Measurements from ENCODE around the gene ADGRD1. TPM values are rescaled to one million over a fixed set of nuclear protein-coding genes. Genes with fewer than 3 reads are reported as not detected.

ADGRD1 gene
- total RNA-seq, 1 experiment from 2014 or later, result 0.77 TPM

DNA sequence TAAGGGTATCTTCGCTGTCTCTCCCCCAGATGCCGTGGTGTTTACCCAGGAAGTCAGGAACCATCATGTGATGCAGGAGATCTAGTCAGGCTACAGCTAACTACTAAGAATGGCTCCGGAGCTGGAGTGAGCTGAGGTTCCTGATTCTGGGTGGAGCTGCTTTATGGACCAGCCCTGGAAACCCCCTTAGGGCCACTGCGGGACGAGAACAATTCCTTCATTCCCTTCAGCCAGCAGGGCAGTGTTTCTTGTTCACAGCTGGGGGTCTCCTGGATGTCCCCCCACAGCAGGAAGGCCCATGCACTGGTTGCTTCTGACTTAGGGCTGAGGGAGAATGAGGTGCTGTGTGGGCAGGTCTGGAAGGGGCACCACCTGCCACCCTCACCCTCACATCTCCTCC is 199.3 kb downstream of the ADGRD1 start:
- Mint-ChIP-seq H3K27ac (no peak overlapping the region), H3K9me3 (peaks cover 6% of the 10 kb centered on the region; the same call in 1 of the 2 replicates), H3K27me3 (ENCODE audit: low read depth) (0 out of 2 replicates have a peak, but pooled peaks cover 3% of the 10 kb centered on the region), H3K4me3 (no peak overlapping the region), H3K36me3 (no peaks in the 10 kb centered on the region), H3K4me1 (no peaks in the 10 kb centered on the region)
- POLR2A ChIA-PET, result interaction anchor here (0.6 kb wide), 1 partner anchor 471 kb away, joined by 6 read pairs; no protein-coding TSS in a partner anchor
- ATAC-seq (no peak), DNase-seq (ENCODE audit: low spot score) (no peak)
- CTCF ChIA-PET, result interaction anchor here (3.1 kb wide), 1 partner anchor 21 kb away, joined by 11 read pairs; no protein-coding TSS in a partner anchor
- TF ChIP-seq HMGA2 (CRISPR knock-in tag; IDR thresholded peaks at IDR 0.05) (no peak), NFE2L1 (CRISPR knock-in tag; IDR thresholded peaks at IDR 0.05) (no peak), TEAD1 (CRISPR knock-in tag; IDR thresholded peaks at IDR 0.05) (no peak), ZNF671 (CRISPR knock-in tag; IDR thresholded peaks at IDR 0.05) (no peak), ZBTB21 (CRISPR knock-in tag; IDR thresholded peaks at IDR 0.05; ENCODE audit: borderline replicate concordance) (no peak), SOX15 (CRISPR knock-in tag; IDR thresholded peaks at IDR 0.05) (no peak), ETV6 (CRISPR knock-in tag; IDR thresholded peaks at IDR 0.05) (no peak)
- TF ChIP-seq, protein P1, sequence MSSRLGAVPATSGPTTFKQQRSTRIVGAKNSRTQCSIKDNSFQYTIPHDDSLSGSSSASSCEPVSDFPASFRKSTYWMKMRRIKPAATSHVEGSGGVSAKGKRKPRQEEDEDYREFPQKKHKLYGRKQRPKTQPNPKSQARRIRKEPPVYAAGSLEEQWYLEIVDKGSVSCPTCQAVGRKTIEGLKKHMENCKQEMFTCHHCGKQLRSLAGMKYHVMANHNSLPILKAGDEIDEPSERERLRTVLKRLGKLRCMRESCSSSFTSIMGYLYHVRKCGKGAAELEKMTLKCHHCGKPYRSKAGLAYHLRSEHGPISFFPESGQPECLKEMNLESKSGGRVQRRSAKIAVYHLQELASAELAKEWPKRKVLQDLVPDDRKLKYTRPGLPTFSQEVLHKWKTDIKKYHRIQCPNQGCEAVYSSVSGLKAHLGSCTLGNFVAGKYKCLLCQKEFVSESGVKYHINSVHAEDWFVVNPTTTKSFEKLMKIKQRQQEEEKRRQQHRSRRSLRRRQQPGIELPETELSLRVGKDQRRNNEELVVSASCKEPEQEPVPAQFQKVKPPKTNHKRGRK (CRISPR knock-in tag; IDR thresholded peaks at IDR 0.05; ENCODE audit: borderline replicate concordance), result no peak
- TF ChIP-seq, protein P2, sequence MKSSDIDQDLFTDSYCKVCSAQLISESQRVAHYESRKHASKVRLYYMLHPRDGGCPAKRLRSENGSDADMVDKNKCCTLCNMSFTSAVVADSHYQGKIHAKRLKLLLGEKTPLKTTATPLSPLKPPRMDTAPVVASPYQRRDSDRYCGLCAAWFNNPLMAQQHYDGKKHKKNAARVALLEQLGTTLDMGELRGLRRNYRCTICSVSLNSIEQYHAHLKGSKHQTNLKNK (CRISPR knock-in tag; IDR thresholded peaks at IDR 0.05), result no peak
- TF ChIP-seq, protein P3, sequence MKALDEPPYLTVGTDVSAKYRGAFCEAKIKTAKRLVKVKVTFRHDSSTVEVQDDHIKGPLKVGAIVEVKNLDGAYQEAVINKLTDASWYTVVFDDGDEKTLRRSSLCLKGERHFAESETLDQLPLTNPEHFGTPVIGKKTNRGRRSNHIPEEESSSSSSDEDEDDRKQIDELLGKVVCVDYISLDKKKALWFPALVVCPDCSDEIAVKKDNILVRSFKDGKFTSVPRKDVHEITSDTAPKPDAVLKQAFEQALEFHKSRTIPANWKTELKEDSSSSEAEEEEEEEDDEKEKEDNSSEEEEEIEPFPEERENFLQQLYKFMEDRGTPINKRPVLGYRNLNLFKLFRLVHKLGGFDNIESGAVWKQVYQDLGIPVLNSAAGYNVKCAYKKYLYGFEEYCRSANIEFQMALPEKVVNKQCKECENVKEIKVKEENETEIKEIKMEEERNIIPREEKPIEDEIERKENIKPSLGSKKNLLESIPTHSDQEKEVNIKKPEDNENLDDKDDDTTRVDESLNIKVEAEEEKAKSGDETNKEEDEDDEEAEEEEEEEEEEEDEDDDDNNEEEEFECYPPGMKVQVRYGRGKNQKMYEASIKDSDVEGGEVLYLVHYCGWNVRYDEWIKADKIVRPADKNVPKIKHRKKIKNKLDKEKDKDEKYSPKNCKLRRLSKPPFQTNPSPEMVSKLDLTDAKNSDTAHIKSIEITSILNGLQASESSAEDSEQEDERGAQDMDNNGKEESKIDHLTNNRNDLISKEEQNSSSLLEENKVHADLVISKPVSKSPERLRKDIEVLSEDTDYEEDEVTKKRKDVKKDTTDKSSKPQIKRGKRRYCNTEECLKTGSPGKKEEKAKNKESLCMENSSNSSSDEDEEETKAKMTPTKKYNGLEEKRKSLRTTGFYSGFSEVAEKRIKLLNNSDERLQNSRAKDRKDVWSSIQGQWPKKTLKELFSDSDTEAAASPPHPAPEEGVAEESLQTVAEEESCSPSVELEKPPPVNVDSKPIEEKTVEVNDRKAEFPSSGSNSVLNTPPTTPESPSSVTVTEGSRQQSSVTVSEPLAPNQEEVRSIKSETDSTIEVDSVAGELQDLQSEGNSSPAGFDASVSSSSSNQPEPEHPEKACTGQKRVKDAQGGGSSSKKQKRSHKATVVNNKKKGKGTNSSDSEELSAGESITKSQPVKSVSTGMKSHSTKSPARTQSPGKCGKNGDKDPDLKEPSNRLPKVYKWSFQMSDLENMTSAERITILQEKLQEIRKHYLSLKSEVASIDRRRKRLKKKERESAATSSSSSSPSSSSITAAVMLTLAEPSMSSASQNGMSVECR (CRISPR knock-in tag; IDR thresholded peaks at IDR 0.05; ENCODE audit: borderline replicate concordance), result no peak

DNA sequence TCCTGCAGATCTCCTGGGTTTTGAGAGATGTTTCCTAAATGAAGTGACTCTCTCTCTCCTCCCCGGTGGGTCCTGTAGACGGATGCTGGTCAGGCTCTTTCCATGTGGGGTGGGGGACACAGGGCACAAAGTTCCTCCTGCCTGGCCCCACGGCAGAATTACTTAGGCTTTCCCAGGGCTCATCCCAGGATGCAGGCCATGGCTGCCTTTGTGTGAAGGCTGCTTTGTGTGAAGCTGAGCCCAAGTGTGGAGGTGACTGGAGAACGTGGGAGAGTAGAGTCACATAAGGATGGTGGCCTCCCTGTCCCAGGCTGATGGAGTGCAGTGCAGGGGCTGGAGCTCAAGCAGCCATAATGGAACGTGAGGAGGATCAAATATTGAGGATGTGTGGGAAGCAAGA is 200.2 kb downstream of the ADGRD1 start:
- 0 out of 2 replicates have a peak, but pooled peaks cover 3% of the 10 kb centered on the region for H3K27me3 Mint-ChIP-seq (ENCODE audit: low read depth)
- POLR2A ChIA-PET, result no interaction called here
- peaks cover 6% of the 10 kb centered on the region; the same call in 1 of the 2 replicates for H3K9me3 Mint-ChIP-seq
- ATAC-seq, result no peak
- H3K36me3 Mint-ChIP-seq, result no peaks in the 10 kb centered on the region
- H3K4me1 Mint-ChIP-seq, result no peaks in the 10 kb centered on the region
- H3K27ac Mint-ChIP-seq, result no peak overlapping the region
- CTCF ChIA-PET, result interaction anchor here (3.1 kb wide), 1 partner anchor 22 kb away, joined by 11 read pairs; no protein-coding TSS in a partner anchor
- H3K4me3 Mint-ChIP-seq, result no peak overlapping the region
- TF ChIP-seq GRHL2 (CRISPR knock-in tag; IDR thresholded peaks at IDR 0.05; ENCODE audit: insufficient replicate concordance, severe bottlenecking) (no peak), ZNF396 (CRISPR knock-in tag; IDR thresholded peaks at IDR 0.05; ENCODE audit: borderline replicate concordance) (no peak)
- TF ChIP-seq, protein P4, sequence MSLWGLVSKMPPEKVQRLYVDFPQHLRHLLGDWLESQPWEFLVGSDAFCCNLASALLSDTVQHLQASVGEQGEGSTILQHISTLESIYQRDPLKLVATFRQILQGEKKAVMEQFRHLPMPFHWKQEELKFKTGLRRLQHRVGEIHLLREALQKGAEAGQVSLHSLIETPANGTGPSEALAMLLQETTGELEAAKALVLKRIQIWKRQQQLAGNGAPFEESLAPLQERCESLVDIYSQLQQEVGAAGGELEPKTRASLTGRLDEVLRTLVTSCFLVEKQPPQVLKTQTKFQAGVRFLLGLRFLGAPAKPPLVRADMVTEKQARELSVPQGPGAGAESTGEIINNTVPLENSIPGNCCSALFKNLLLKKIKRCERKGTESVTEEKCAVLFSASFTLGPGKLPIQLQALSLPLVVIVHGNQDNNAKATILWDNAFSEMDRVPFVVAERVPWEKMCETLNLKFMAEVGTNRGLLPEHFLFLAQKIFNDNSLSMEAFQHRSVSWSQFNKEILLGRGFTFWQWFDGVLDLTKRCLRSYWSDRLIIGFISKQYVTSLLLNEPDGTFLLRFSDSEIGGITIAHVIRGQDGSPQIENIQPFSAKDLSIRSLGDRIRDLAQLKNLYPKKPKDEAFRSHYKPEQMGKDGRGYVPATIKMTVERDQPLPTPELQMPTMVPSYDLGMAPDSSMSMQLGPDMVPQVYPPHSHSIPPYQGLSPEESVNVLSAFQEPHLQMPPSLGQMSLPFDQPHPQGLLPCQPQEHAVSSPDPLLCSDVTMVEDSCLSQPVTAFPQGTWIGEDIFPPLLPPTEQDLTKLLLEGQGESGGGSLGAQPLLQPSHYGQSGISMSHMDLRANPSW (CRISPR knock-in tag; conservative IDR thresholded peaks at IDR 0.05; ENCODE audit: low read depth), result no peak
- TF ChIP-seq, protein P5, sequence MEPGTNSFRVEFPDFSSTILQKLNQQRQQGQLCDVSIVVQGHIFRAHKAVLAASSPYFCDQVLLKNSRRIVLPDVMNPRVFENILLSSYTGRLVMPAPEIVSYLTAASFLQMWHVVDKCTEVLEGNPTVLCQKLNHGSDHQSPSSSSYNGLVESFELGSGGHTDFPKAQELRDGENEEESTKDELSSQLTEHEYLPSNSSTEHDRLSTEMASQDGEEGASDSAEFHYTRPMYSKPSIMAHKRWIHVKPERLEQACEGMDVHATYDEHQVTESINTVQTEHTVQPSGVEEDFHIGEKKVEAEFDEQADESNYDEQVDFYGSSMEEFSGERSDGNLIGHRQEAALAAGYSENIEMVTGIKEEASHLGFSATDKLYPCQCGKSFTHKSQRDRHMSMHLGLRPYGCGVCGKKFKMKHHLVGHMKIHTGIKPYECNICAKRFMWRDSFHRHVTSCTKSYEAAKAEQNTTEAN (CRISPR knock-in tag; IDR thresholded peaks at IDR 0.05), result no peak
- no peak for DNase-seq (ENCODE audit: low spot score)

All from WTC11 (cell line).